ENCODE results near the gene PDXK. TPM values are rescaled to one million over a fixed set of nuclear protein-coding genes. Genes with fewer than 3 reads are reported as not detected.

PDXK gene
- total and polyA plus RNA-seq, 2 of the 13 experiments (the other 11 are each of a cell fraction or from before 2014, with no cell fraction given): 114 to 184 TPM

- Histone ChIP-seq H3K4me3 (replicated peaks in 1 of 3; ENCODE audit: insufficient read depth in 1 of 3, low read depth in 2 of 3, low read length in 3 of 3) (no peak overlapping the region), H2AFZ (ENCODE audit: low read length) (no peak overlapping the region), H3K27me3 (ENCODE audit: control insufficient read depth in 1 of 2, insufficient read depth in 2 of 2, low read length in 2 of 2) (no peaks in the 10 kb centered on the region), H3K9ac (ENCODE audit: insufficient read depth, low read depth, low read length) (no peak overlapping the region), H3K4me1 (ENCODE audit: insufficient read depth, low read length) (no peaks in the 10 kb centered on the region), H4K20me1 (ENCODE audit: insufficient read depth, low read length) (no peaks in the 10 kb centered on the region), H3K27ac (ENCODE audit: extremely low read length, insufficient read depth, low read length) (no peak overlapping the region), H3K79me2 (ENCODE audit: insufficient read depth, low read length) (no peaks in the 10 kb centered on the region), H3K36me3 (replicated peaks in 1 of 2; ENCODE audit: control insufficient read depth in 1 of 2, insufficient read depth in 2 of 2, low read length in 2 of 2) (peaks cover 47 to 82% of the 10 kb centered on the region in 2 experiments), H3K9me3 (ENCODE audit: low read length) (no peaks in the 10 kb centered on the region), H3K4me2 (ENCODE audit: low read depth, low read length) (no peak overlapping the region)
- intact Hi-C loops (cut with micrococcal nuclease; ENCODE audit: unreplicated experiment) (no loop called here), in situ Hi-C loops (cut with HindIII; ENCODE audit: extremely low pct_ligation_motif_present, low pct_unique_long_range_greater_than_20kb) (no loop called here)
- DNase-seq (ENCODE audit: low spot score) (no peak), ATAC-seq (no peak), FAIRE-seq (no peak)
- ChIA-PET POLR2A (no interaction called here), CTCF (ENCODE audit: low intra/inter-chr PET ratio, low total read pairs) (no interaction called here)
- BruUV-seq (replicated peaks): no TSS peak
- TF ChIP-seq PAWR (CRISPR knock-in tag; IDR thresholded peaks at IDR 0.05; ENCODE audit: borderline replicate concordance) (no peak), ZNF891 (CRISPR knock-in tag; IDR thresholded peaks at IDR 0.05) (no peak), UBTF (CRISPR knock-in tag; IDR thresholded peaks at IDR 0.05) (no peak), NCOA5 (CRISPR knock-in tag; IDR thresholded peaks at IDR 0.05) (no peak), KLF11 (CRISPR knock-in tag; IDR thresholded peaks at IDR 0.05) (no peak), ZUFSP (CRISPR knock-in tag; IDR thresholded peaks at IDR 0.05; ENCODE audit: borderline replicate concordance) (no peak), ZHX2 (IDR thresholded peaks at IDR 0.05; ENCODE audit: low read depth) (no peak), ZHX2 (CRISPR knock-in tag; IDR thresholded peaks at IDR 0.05; ENCODE audit: borderline replicate concordance) (no peak), ZBTB43 (CRISPR knock-in tag; conservative IDR thresholded peaks at IDR 0.05) (no peak)
- 95% methylated on average over 15 of the region's 17 CpGs for WGBS (ENCODE audit: low lambda C conversion rate)
Measured at GRCh38 chr21:43800124-43800523, 81.2 kb downstream of the PDXK start.

Data from HepG2 (cell line).